SK-N-SH (cell line): ENCODE results near the gene CC2D2A. TPM values are rescaled to one million over a fixed set of nuclear protein-coding genes. Genes with fewer than 3 reads are reported as not detected.

ENCODE experiments used
- CTCF ChIA-PET: fragments of 300-600, 350-600 bp; formaldehyde crosslinking; extraction: SDS; loops from one replicate; lab custom pipeline; 2021; lab: Yijun Ruan, JAX
- POLR2A ChIA-PET: fragments of 350-600 bp; sonication (Branson Sonifier 250); formaldehyde crosslinking; extraction: SDS; loops from one replicate; lab custom pipeline; 2020; ENCODE audit warnings: antibody characterized with exemption, inconsistent platforms; lab: Yijun Ruan, JAX
- DNase-seq: peaks from one replicate; pipeline ENCODE4 v3.0.0; 2012
- H2AFZ ChIP-seq: fragments of 200-600 bp; sonication (generic); 2 replicates; pipeline ENCODE4 v1.8.1; 2016; ENCODE audit warnings: antibody characterized with exemption, mild to moderate bottlenecking, low read depth
- H3F3A ChIP-seq: fragments of 200-600 bp; sonication (generic); replicated peaks from 2 replicates; pipeline ENCODE3; 2016; ENCODE audit warnings: antibody characterized with exemption, mild to moderate bottlenecking; ENCODE audit not compliant: insufficient read depth
- H3K27ac ChIP-seq, 2 experiments: fragments of 200-500 bp in 1 of 2; fragments of 200-600 bp in 1 of 2; sonication (Bioruptor generic) in 1 of 2; sonication (generic), shearing (Covaris generic) in 1 of 2; 2 replicates each; pipeline versions ENCODE4 v1.5.1 to v1.6.1; 2014 to 2016; ENCODE audit warnings: low read depth in 2 of 2, inconsistent platforms in 1 of 2, low read length in 1 of 2, mild to moderate bottlenecking in 1 of 2, mixed read lengths in 1 of 2
- H3K27me3 ChIP-seq: fragments of 200-600 bp; sonication (generic), shearing (Covaris generic); 2 replicates; pipeline ENCODE4 v1.6.1; 2016; ENCODE audit warnings: mixed run types; ENCODE audit not compliant: insufficient read depth
- H3K36me3 ChIP-seq, 2 experiments: fragments of 200-500 bp in 1 of 2; fragments of 200-600 bp in 1 of 2; sonication (Bioruptor generic) in 1 of 2; sonication (generic) in 1 of 2; replicated peaks in 1 of 2; 2 replicates each; pipeline versions ENCODE3 to v1.5.1; 2014 to 2016; ENCODE audit warnings: low read length in 1 of 2, mild to moderate bottlenecking in 1 of 2; ENCODE audit not compliant: insufficient read depth in 2 of 2, control insufficient read depth in 1 of 2
- H3K4me1 ChIP-seq, 2 experiments: fragments of 200-500 bp in 1 of 2; fragments of 200-600 bp in 1 of 2; sonication (Bioruptor generic) in 1 of 2; sonication (generic), shearing (Covaris generic) in 1 of 2; 2 replicates each; pipeline versions ENCODE4 v1.5.1 to v1.6.1; 2014 to 2016; ENCODE audit warnings: low read depth in 1 of 2, low read length in 1 of 2, mixed run types in 1 of 2; ENCODE audit not compliant: insufficient read depth in 2 of 2, control insufficient read depth in 1 of 2
- H3K4me2 ChIP-seq: fragments of 200-600 bp; sonication (generic), shearing (Covaris generic); 2 replicates; pipeline ENCODE4 v1.6.1; 2017; ENCODE audit warnings: mixed run types
- H3K4me3 ChIP-seq, 2 experiments: fragments of 200-500 bp in 1 of 2; fragments of 200-600 bp in 1 of 2; sonication (Bioruptor generic) in 1 of 2; sonication (generic), shearing (Covaris generic) in 1 of 2; 2 replicates each; pipeline versions ENCODE4 v1.5.1 to v1.8.1; 2014 to 2016; ENCODE audit warnings: low read depth in 2 of 2, inconsistent platforms in 1 of 2, low read length in 1 of 2, mild to moderate bottlenecking in 1 of 2, mixed read lengths in 1 of 2, moderate library complexity in 1 of 2
- H3K79me2 ChIP-seq: fragments of 200-600 bp; sonication (generic); 2 replicates; pipeline ENCODE4 v1.8.1; 2017; ENCODE audit warnings: mild to moderate bottlenecking; ENCODE audit not compliant: insufficient read depth
- H3K9ac ChIP-seq: fragments of 200-600 bp; sonication (generic); 2 replicates; pipeline ENCODE4 v1.6.1; 2017; ENCODE audit warnings: mixed run types
- H3K9me2 ChIP-seq: fragments of 200-600 bp; sonication (generic); 2 replicates; pipeline ENCODE4 v1.6.1; 2017; ENCODE audit warnings: mixed run types
- H3K9me3 ChIP-seq: fragments of 200-600 bp; sonication (generic); 2 replicates; pipeline ENCODE4 v1.6.1; 2017; ENCODE audit warnings: mixed run types, mild to moderate bottlenecking, moderate library complexity
- H4K20me1 ChIP-seq: fragments of 200-600 bp; sonication (generic); 2 replicates; pipeline ENCODE4 v1.6.1; 2017; ENCODE audit warnings: mild to moderate bottlenecking, mixed run types; ENCODE audit not compliant: insufficient read depth
- ELF1 ChIP-seq: IDR thresholded peaks from 2 replicates; pipeline ENCODE4 v1.4.0; 2012
- EP300 ChIP-seq, 2 experiments: IDR thresholded peaks; 2 replicates each; pipeline versions ENCODE4 v1.4.0 to v1.6.1; 2012; ENCODE audit warnings: borderline replicate concordance in 1 of 2, low read depth in 1 of 2, low read length in 1 of 2
- FOSL2 ChIP-seq: IDR thresholded peaks from 2 replicates; pipeline ENCODE4 v1.4.0; 2012; ENCODE audit warnings: low read depth, mild to moderate bottlenecking, moderate library complexity, borderline replicate concordance
- JUND ChIP-seq: IDR thresholded peaks from 2 replicates; pipeline ENCODE4 v1.4.0; 2012
- NFIC ChIP-seq: IDR thresholded peaks from 2 replicates; pipeline ENCODE4 v1.4.0; 2012; ENCODE audit warnings: borderline replicate concordance
- POLR2AphosphoS5 ChIP-seq: IDR thresholded peaks from 2 replicates; pipeline ENCODE4 v1.6.1; 2012; ENCODE audit warnings: low read depth, low read length
- RAD21 ChIP-seq: IDR thresholded peaks from 2 replicates; pipeline ENCODE4 v1.6.1; 2012; ENCODE audit warnings: mild to moderate bottlenecking, low read length
- TCF12 ChIP-seq: IDR thresholded peaks from 2 replicates; pipeline ENCODE4 v1.4.0; 2012
- WGBS: methylation state at CpG from one replicate; pipeline ENCODE4 v1.1.6; 2017; ENCODE audit warnings: low lambda C conversion rate; 5-methylcytosine and 5-hydroxymethylcytosine counted together
- polyA plus RNA-seq, 3 experiments: library from polyadenylated mRNA; depleted of rRNA; stranded (reverse); fragments of >200 nt; gene quantifications; 2 replicates each; pipeline ENCODE4 v1.2.3, GENCODE V29; 2012
- TF ChIP-seq, protein P1 (sequence below): IDR thresholded peaks from 2 replicates; pipeline ENCODE4 v1.4.0; 2012; ENCODE audit warnings: low read depth, borderline replicate concordance
- TF ChIP-seq, protein P2 (sequence below): fragments of 150-350 bp; IDR thresholded peaks from 2 replicates; pipeline ENCODE4 v1.6.1; 2016; ENCODE audit warnings: mild to moderate bottlenecking, low read depth, low read length
- TF ChIP-seq, protein P3 (sequence below): IDR thresholded peaks from 2 replicates; pipeline ENCODE4 v1.4.0; 2012; ENCODE audit warnings: low read depth
- TF ChIP-seq, protein P4 (sequence below): fragments of 150-350 bp; IDR thresholded peaks from 2 replicates; pipeline ENCODE4 v1.6.1; 2017; ENCODE audit warnings: antibody characterized with exemption, low read length, low read depth, borderline replicate concordance

CC2D2A gene
- polyA plus RNA-seq, 1 of the 3 experiments (the other 2 are of a cell fraction): 17.8 TPM

DNA sequence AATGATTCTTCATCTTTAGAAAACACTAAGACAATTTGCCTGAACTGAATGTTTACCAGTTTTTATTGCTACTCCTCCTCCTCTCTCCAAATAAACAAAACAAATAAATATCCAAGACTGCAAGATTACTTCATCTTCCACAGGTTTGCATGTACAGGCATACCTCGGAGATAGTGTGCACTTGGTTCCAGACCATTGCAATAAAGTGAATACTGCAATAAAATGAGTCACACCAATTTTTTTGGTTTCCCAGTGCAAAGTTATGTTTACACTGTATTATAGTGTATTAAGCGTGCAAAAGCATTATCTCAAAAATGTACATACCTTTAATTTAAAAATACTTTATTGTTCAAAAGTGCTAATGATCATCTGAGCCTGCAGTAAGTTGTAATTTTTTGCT lies 132.2 kb downstream of the CC2D2A start:
- POLR2A ChIA-PET: no interaction called here
- Histone ChIP-seq H3K79me2 (peaks cover 5% of the 10 kb centered on the region), H2AFZ (no peak overlapping the region), H3K9ac (no peak overlapping the region), H3K9me3 (no peaks in the 10 kb centered on the region), H3K4me3 (no peak overlapping the region), H3F3A (no peaks in the 10 kb centered on the region), H3K9me2 (no peaks in the 10 kb centered on the region), H3K4me1 (no peaks in the 10 kb centered on the region), H3K27me3 (no peaks in the 10 kb centered on the region), H3K27ac (no peak overlapping the region), H3K4me2 (no peak overlapping the region), H3K36me3 (peaks cover 67 to 71% of the 10 kb centered on the region in 2 experiments), H4K20me1 (no peaks in the 10 kb centered on the region)
- CTCF ChIA-PET: no interaction called here
- TF ChIP-seq, protein P1, sequence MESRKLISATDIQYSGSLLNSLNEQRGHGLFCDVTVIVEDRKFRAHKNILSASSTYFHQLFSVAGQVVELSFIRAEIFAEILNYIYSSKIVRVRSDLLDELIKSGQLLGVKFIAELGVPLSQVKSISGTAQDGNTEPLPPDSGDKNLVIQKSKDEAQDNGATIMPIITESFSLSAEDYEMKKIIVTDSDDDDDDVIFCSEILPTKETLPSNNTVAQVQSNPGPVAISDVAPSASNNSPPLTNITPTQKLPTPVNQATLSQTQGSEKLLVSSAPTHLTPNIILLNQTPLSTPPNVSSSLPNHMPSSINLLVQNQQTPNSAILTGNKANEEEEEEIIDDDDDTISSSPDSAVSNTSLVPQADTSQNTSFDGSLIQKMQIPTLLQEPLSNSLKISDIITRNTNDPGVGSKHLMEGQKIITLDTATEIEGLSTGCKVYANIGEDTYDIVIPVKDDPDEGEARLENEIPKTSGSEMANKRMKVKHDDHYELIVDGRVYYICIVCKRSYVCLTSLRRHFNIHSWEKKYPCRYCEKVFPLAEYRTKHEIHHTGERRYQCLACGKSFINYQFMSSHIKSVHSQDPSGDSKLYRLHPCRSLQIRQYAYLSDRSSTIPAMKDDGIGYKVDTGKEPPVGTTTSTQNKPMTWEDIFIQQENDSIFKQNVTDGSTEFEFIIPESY: no peak
- no peak for TF ChIP-seq ELF1
- no peak for TF ChIP-seq JUND
- no peak for TF ChIP-seq TCF12
- WGBS: 74% methylated on average over 2 of the region's 2 CpGs
- DNase-seq: no peak

DNA sequence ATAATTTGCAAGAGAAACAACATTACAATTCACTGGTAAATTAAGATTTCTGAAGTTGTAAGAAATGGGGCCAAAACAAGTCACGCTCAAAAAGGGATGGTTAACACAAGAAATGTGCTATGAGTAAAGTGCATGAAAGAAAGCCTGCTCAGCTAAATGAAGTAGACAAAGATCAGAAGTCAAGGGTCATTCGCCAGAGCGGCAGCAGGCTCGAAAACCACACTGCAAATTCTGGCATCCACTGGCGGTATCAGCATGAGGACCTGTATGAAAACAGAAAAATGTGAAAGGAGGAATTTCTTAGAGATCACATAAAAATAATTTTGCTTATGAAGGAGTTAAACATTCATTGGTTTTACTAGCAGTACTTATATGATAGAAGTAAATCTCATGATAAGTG lies 135.9 kb downstream of the CC2D2A start:
- Histone ChIP-seq H4K20me1 (no peaks in the 10 kb centered on the region), H3K79me2 (peaks cover 18% of the 10 kb centered on the region), H3F3A (no peaks in the 10 kb centered on the region), H3K9ac (no peak overlapping the region)
- 98% methylated on average over 5 of the region's 5 CpGs for WGBS
- POLR2A ChIA-PET: no interaction called here
- TF ChIP-seq POLR2AphosphoS5 (no peak), RAD21 (no peak), EP300 (IDR thresholded peaks at IDR 0.05; ENCODE audit: borderline replicate concordance in 1 of 2, low read depth in 1 of 2, low read length in 1 of 2) (no peak), NFIC (no peak), FOSL2 (no peak)
- TF ChIP-seq, protein P2, sequence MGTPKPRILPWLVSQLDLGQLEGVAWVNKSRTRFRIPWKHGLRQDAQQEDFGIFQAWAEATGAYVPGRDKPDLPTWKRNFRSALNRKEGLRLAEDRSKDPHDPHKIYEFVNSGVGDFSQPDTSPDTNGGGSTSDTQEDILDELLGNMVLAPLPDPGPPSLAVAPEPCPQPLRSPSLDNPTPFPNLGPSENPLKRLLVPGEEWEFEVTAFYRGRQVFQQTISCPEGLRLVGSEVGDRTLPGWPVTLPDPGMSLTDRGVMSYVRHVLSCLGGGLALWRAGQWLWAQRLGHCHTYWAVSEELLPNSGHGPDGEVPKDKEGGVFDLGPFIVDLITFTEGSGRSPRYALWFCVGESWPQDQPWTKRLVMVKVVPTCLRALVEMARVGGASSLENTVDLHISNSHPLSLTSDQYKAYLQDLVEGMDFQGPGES: no peak
- TF ChIP-seq, protein P3, sequence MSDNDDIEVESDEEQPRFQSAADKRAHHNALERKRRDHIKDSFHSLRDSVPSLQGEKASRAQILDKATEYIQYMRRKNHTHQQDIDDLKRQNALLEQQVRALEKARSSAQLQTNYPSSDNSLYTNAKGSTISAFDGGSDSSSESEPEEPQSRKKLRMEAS: no peak
- TF ChIP-seq, protein P4, sequence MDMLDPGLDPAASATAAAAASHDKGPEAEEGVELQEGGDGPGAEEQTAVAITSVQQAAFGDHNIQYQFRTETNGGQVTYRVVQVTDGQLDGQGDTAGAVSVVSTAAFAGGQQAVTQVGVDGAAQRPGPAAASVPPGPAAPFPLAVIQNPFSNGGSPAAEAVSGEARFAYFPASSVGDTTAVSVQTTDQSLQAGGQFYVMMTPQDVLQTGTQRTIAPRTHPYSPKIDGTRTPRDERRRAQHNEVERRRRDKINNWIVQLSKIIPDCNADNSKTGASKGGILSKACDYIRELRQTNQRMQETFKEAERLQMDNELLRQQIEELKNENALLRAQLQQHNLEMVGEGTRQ: no peak
- TF ChIP-seq, all 33 proteins: peak for 0
- H3K36me3 ChIP-seq: peaks cover 57 to 64% of the 10 kb centered on the region in 2 experiments
- no peak overlapping the region for H3K4me2 ChIP-seq
- DNase-seq: no peak
- no peak overlapping the region for H2AFZ ChIP-seq
- CTCF ChIA-PET: interaction anchor here (1.4 kb wide), 1 partner anchor 277 kb away, joined by 3 read pairs; no protein-coding TSS in a partner anchor
- H3K9me2 ChIP-seq: no peaks in the 10 kb centered on the region
- H3K4me1 ChIP-seq: no peaks in the 10 kb centered on the region; a peak in 1 of 4 replicates
- H3K27ac ChIP-seq: no peak overlapping the region
- H3K27me3 ChIP-seq: no peaks in the 10 kb centered on the region
- H3K9me3 ChIP-seq: no peaks in the 10 kb centered on the region
- no peak overlapping the region for H3K4me3 ChIP-seq
